Loucy (cell line): Measurements from ENCODE around the gene BTRC.
"Not testable (repeated sequence)": the region's sequence is repeated elsewhere in the genome, so short reads cannot be mapped to it uniquely, and the experiment has no call there.

Source experiments
- H2AFZ ChIP-seq: fragments of 200-600 bp; sonication (generic); 2 replicates; pipeline ENCODE4 v1.6.0; 2016; ENCODE audit warnings: antibody characterized with exemption, mild to moderate bottlenecking, low read length, moderate library complexity
- H3F3A ChIP-seq: fragments of 200-600 bp; 2 replicates; pipeline ENCODE4 v1.6.0; 2016; ENCODE audit warnings: antibody characterized with exemption, low read depth, mild to moderate bottlenecking
- H3K27me3 ChIP-seq: fragments of 200-600 bp; sonication (generic); 2 replicates; pipeline ENCODE4 v1.6.1; 2014; ENCODE audit warnings: low read length, mild to moderate bottlenecking; ENCODE audit not compliant: insufficient read depth, poor library complexity, severe bottlenecking
- H3K36me3 ChIP-seq: fragments of 200-600 bp; sonication (generic); 2 replicates; pipeline ENCODE4 v1.6.1; 2016; ENCODE audit warnings: low read length; ENCODE audit not compliant: insufficient read depth
- H3K4me1 ChIP-seq: fragments of 200-600 bp; sonication (generic); 2 replicates; pipeline ENCODE4 v1.5.1; 2014; ENCODE audit warnings: low read length, mild to moderate bottlenecking; ENCODE audit not compliant: insufficient read depth, poor library complexity, severe bottlenecking
- H3K4me2 ChIP-seq: fragments of 200-600 bp; sonication (generic); 2 replicates; pipeline ENCODE4 v1.6.0; 2014; ENCODE audit warnings: antibody characterized with exemption, low read length, low read depth, mild to moderate bottlenecking; ENCODE audit not compliant: poor library complexity, severe bottlenecking
- H3K4me3 ChIP-seq: fragments of 200-600 bp; sonication (generic); 2 replicates; pipeline ENCODE4 v1.5.1; 2014; ENCODE audit warnings: low read length, mild to moderate bottlenecking, mixed read lengths; ENCODE audit not compliant: poor library complexity, severe bottlenecking
- H3K79me2 ChIP-seq: fragments of 200-600 bp; sonication (generic); 2 replicates; pipeline ENCODE4 v1.6.1; 2014; ENCODE audit warnings: low read length; ENCODE audit not compliant: insufficient read depth
- H3K9ac ChIP-seq: fragments of 200-600 bp; sonication (generic); 2 replicates; pipeline ENCODE4 v1.6.0; 2014; ENCODE audit warnings: mild to moderate bottlenecking, low read depth, low read length, moderate library complexity; ENCODE audit not compliant: poor library complexity, severe bottlenecking
- H3K9me2 ChIP-seq: fragments of 200-600 bp; sonication (generic); replicated peaks from 2 replicates; pipeline ENCODE4 v1.6.1; 2016; ENCODE audit warnings: low read depth, low read length, mixed read lengths
- H3K9me3 ChIP-seq: fragments of 200-600 bp; sonication (generic); 2 replicates; pipeline ENCODE4 v1.6.1; 2014; ENCODE audit warnings: mild to moderate bottlenecking, antibody characterized with exemption, low read length, low read depth; ENCODE audit not compliant: insufficient read depth
- H4K20me1 ChIP-seq: fragments of 200-600 bp; sonication (generic); 2 replicates; pipeline ENCODE4 v1.6.0; 2014; ENCODE audit warnings: antibody characterized with exemption, low read length, mild to moderate bottlenecking; ENCODE audit not compliant: insufficient read depth, poor library complexity, severe bottlenecking
- CTCF ChIP-seq: fragments of 200-600 bp; sonication (generic); conservative IDR thresholded peaks from 2 replicates; pipeline ENCODE4 v1.5.1; 2014; ENCODE audit warnings: mild to moderate bottlenecking, antibody characterized with exemption, low read length
- EZH2phosphoT487 ChIP-seq: fragments of 200-600 bp; IDR thresholded peaks from 2 replicates; pipeline ENCODE4 v1.6.1; 2018; ENCODE audit warnings: antibody characterized with exemption, mild to moderate bottlenecking, moderate library complexity, borderline replicate concordance

BTRC gene

GRCh38 chr10:101414034-101414433, 60.1 kb downstream of the BTRC start:
- Histone ChIP-seq H4K20me1 (no peaks in the 10 kb centered on the region), H3K4me2 (no peak overlapping the region), H3K36me3 (peaks cover 5% of the 10 kb centered on the region; the same call in 1 of the 2 replicates), H3K9me2 (no peaks in the 10 kb centered on the region), H2AFZ (no peak overlapping the region), H3K9me3 (0 out of 2 replicates have a peak, but pooled peaks cover 7% of the 10 kb centered on the region), H3K4me3 (no peak overlapping the region), H3K4me1 (no peaks in the 10 kb centered on the region), H3K79me2 (peaks cover 8% of the 10 kb centered on the region; the same call in 1 of the 2 replicates), H3K9ac (no peak overlapping the region), H3K27me3 (no peaks in the 10 kb centered on the region), H3F3A (no peaks in the 10 kb centered on the region)
- TF ChIP-seq EZH2phosphoT487, result no peak
- no peak for TF ChIP-seq CTCF

GRCh38 chr10:101415884-101416283, 61.9 kb downstream of the BTRC start:
- Histone ChIP-seq H3K9me3 (0 out of 2 replicates have a peak, but pooled peaks cover 7% of the 10 kb centered on the region), H3K36me3 (no peaks in the 10 kb centered on the region), H3K9me2 (no peaks in the 10 kb centered on the region), H4K20me1 (no peaks in the 10 kb centered on the region), H3F3A (no peaks in the 10 kb centered on the region), H3K4me1 (no peaks in the 10 kb centered on the region), H3K9ac (no peak overlapping the region), H3K4me3 (no peak overlapping the region), H3K27me3 (no peaks in the 10 kb centered on the region), H2AFZ (no peak overlapping the region), H3K4me2 (no peak overlapping the region), H3K79me2 (peaks cover 15% of the 10 kb centered on the region)
- TF ChIP-seq EZH2phosphoT487 (no peak), CTCF (no peak)

DNA sequence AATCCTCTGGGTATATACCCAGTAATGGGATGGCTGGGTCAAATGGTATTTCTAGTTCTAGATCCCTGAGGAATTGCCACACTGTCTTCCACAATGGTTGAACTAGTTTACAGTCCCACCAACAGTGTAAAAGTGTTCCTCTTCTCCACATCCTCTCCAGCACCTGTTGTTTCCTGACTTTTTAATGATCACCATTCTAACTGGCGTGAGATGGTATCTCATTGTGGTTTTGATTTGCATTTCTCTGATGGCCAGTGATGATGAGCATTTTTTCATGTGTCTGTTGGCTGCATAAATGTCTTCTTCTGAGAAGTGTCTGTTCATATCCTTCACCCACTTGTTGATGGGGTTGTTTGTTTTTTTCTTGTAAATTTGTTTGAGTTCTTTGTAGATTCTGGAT, 68.0 kb downstream of the BTRC start:
- H4K20me1 ChIP-seq, H3F3A ChIP-seq, H2AFZ ChIP-seq, H3K4me1 ChIP-seq, H3K4me2 ChIP-seq, H3K9ac ChIP-seq, H3K9me3 ChIP-seq, H3K27me3 ChIP-seq, H3K9me2 ChIP-seq, H3K4me3 ChIP-seq, H3K36me3 ChIP-seq: not testable (repeated sequence)
- H3K79me2 ChIP-seq, result peaks cover 28% of the 10 kb centered on the region

DNA sequence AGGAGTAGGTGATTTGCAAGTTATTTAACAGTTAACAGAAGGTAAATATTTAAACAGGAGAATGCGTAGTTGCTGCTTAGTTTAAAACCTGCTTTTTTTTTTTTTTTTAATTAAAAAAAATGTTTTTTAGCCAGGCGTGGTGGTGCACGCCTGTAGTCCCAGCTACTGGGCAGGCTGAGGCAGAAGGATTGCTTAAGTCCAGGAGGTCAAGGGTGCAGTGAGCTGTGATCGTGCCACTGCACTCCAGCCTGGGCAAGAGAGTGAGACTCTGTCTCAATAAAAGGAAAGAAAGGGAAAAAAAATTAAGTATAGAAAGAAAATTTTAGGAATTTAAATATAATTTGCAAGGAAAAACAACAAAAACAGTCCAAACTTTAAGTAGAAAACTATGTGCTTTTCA, 71.6 kb downstream of the BTRC start:
- TF ChIP-seq EZH2phosphoT487 (no peak), CTCF (no peak)
- peaks cover 5% of the 10 kb centered on the region for H4K20me1 ChIP-seq

More for the DNA sequence above, 71.6 kb downstream of the BTRC start:
- Histone ChIP-seq H3K4me1 (no peaks in the 10 kb centered on the region), H3K9me2 (no peaks in the 10 kb centered on the region), H3K79me2 (peaks cover 30% of the 10 kb centered on the region), H3K9me3 (no peaks in the 10 kb centered on the region), H3F3A (no peaks in the 10 kb centered on the region), H3K4me3 (no peak overlapping the region), H3K27me3 (no peaks in the 10 kb centered on the region), H3K4me2 (no peak overlapping the region), H3K36me3 (no peaks in the 10 kb centered on the region), H2AFZ (no peak overlapping the region), H3K9ac (no peak overlapping the region)
